ENCODE results near the gene GAR1. TPM values are rescaled to one million over a fixed set of nuclear protein-coding genes. Genes with fewer than 3 reads are reported as not detected.
"Not testable (repeated sequence)": the region's sequence is repeated elsewhere in the genome, so short reads cannot be mapped to it uniquely, and the experiment has no call there.

Gene GAR1
- 10 to 100 TPM; 24.9 to 40.8 (median 27.9) TPM for polyA plus RNA-seq (ENCODE audit: insufficient read length in 10 of 10)
- long read RNA-seq, donor 1, transcript GAR1-201 (7 exons, 1,224 nt): major isoform, 6 of 7 reads
- long read RNA-seq, donor 1, partial matches to known transcripts: 0 of 7 reads
- long read RNA-seq, donor 1, other reads (novel, unspliced or antisense): 0 of 7 reads
- long read RNA-seq, donor 2, partial matches to known transcripts: 5 of 10 reads
- long read RNA-seq, donor 2, other reads (novel, unspliced or antisense): 0 of 10 reads
- long read RNA-seq, donor 3: 0 reads
- long read RNA-seq, donor 4, transcript GAR1-201 (7 exons, 1,224 nt): major isoform, 7 of 7 reads
- long read RNA-seq, donor 4, partial matches to known transcripts: 0 of 7 reads
- long read RNA-seq, donor 4, other reads (novel, unspliced or antisense): 0 of 7 reads
- long read RNA-seq, donor 5, partial matches to known transcripts: 13 of 16 reads
- long read RNA-seq, donor 5, other reads (novel, unspliced or antisense): 0 of 16 reads
- long read RNA-seq, donor 6, transcript GAR1-201 (7 exons, 1,224 nt): major isoform, 9 of 20 reads
- long read RNA-seq, donor 6, partial matches to known transcripts: 10 of 20 reads
- long read RNA-seq, donor 6, other reads (novel, unspliced or antisense): 0 of 20 reads
- long read RNA-seq, donor 7, partial matches to known transcripts: 0 of 5 reads
- long read RNA-seq, donor 7, other reads (novel, unspliced or antisense): 0 of 5 reads
- long read RNA-seq, donor 8, partial matches to known transcripts: 0 of 7 reads
- long read RNA-seq, donor 8, other reads (novel, unspliced or antisense): 0 of 7 reads
- long read RNA-seq, donor 9, partial matches to known transcripts: 0 of 2 reads
- long read RNA-seq, donor 9, other reads (novel, unspliced or antisense): 0 of 2 reads

- DNase-seq: peak; percentile 93 to 98 (median 95)
These were observed at the start of gene GAR1 for GRCh38 chr4:109815151-109816081. Gene GAR1 (plus strand): TSS chr4:109815762. CDS start chr4:109816165, 403 bp downstream.

GRCh38 chr4:109782092-109782491 is 33.5 kb upstream of the GAR1 start:
- not testable (repeated sequence) for DNase-seq

- no peak for DNase-seq
These were observed 28.7 kb upstream of the GAR1 start for GRCh38 chr4:109786846-109787245.

GRCh38 chr4:109787807-109788206 is 27.8 kb upstream of the GAR1 start:
- DNase-seq: no peak

GRCh38 chr4:109795059-109795458 is 20.5 kb upstream of the GAR1 start:
- DNase-seq: no peak

GRCh38 chr4:109798866-109799265 is 16.7 kb upstream of the GAR1 start:
- no peak for DNase-seq

- no peak for DNase-seq
These were observed 14.3 kb upstream of the GAR1 start for GRCh38 chr4:109801099-109801789.

GRCh38 chr4:109801895-109802319 is 13.7 kb upstream of the GAR1 start, which contains the start of gene CFI:
Gene CFI (minus strand): TSS chr4:109801999. CDS start chr4:109801971, 28 bp downstream.
- peak in 2 of 3 donors; percentile 27 to 54 for DNase-seq

GRCh38 chr4:109803924-109804571 is 11.5 kb upstream of the GAR1 start:
- DNase-seq: peak in 2 of 3 donors; percentile 16 to 32

GRCh38 chr4:109809655-109810054 is 5.9 kb upstream of the GAR1 start:
- DNase-seq: no peak

GRCh38 chr4:109810552-109811387 is 4.8 kb upstream of the GAR1 start:
- no peak for DNase-seq

GRCh38 chr4:109811707-109812106 is 3.9 kb upstream of the GAR1 start:
- DNase-seq: no peak

GRCh38 chr4:109816082-109816442 is 500 bp downstream of the GAR1 start:
- no peak for DNase-seq

- DNase-seq: no peak
These were observed 1.3 kb downstream of the GAR1 start for GRCh38 chr4:109816894-109817293.

GRCh38 chr4:109818268-109818667 is 2.7 kb downstream of the GAR1 start:
- no peak for DNase-seq

- no peak for DNase-seq
These were observed 5.0 kb downstream of the GAR1 start for GRCh38 chr4:109820563-109820962.

GRCh38 chr4:109821185-109821584 is 5.6 kb downstream of the GAR1 start:
- no peak for DNase-seq

- DNase-seq: peak in 1 of 3 donors; percentile 23
These were observed 11.2 kb downstream of the GAR1 start for GRCh38 chr4:109826719-109827118.

- no peak for DNase-seq
These were observed 12.1 kb downstream of the GAR1 start, which contains the start of gene RRH for GRCh38 chr4:109827672-109828071. Gene RRH (plus strand): TSS chr4:109827972. CDS start chr4:109828028, 56 bp downstream.

All from muscle of back (tissue), 13 donors.